GM21723 (cell line): Measurements from ENCODE around the gene ACOT6.
"Not testable (repeated sequence)": the region's sequence is repeated elsewhere in the genome, so short reads cannot be mapped to it uniquely, and the experiment has no call there.

Source experiments
- ATAC-seq: cut with Tn5 transposase; IDR thresholded peaks from one replicate; pipeline ENCODE4 v1.9.1; 2021; ENCODE audit warnings: mild to moderate bottlenecking, moderate library complexity; ENCODE audit not compliant: unreplicated experiment

ACOT6 gene

GRCh38 chr14:73612339-73613045, at the start of gene ACOT6:
ACOT6 (plus strand) TSS chr14:73612517; CDS start chr14:73612572, 55 bp downstream.
- peak; percentile 84 for ATAC-seq

GRCh38 chr14:73562696-73563095, 49.6 kb upstream of the ACOT6 start:
- ATAC-seq = not testable (repeated sequence)

- not testable (repeated sequence) for ATAC-seq
Observed at GRCh38 chr14:73566431-73566830, 45.9 kb upstream of the ACOT6 start.

GRCh38 chr14:73566935-73567334, 45.4 kb upstream of the ACOT6 start:
- ATAC-seq = not testable (repeated sequence)

- no peak for ATAC-seq
Observed at GRCh38 chr14:73567358-73567757, 45.0 kb upstream of the ACOT6 start.

GRCh38 chr14:73567951-73568885, 44.1 kb upstream of the ACOT6 start:
- ATAC-seq = no peak

- peak; percentile 6 for ATAC-seq
Observed at GRCh38 chr14:73568886-73569184, 43.5 kb upstream of the ACOT6 start.

GRCh38 chr14:73569185-73569958, 42.9 kb upstream of the ACOT6 start, which contains the start of gene ACOT2:
ACOT2 (plus strand) TSS chr14:73569213; CDS start chr14:73569241, 28 bp downstream.
- peak; percentile 62 for ATAC-seq

- ATAC-seq = not testable (repeated sequence)
Observed at GRCh38 chr14:73570913-73571312, 41.4 kb upstream of the ACOT6 start.

GRCh38 chr14:73573034-73573433, 39.3 kb upstream of the ACOT6 start:
- ATAC-seq = not testable (repeated sequence)

GRCh38 chr14:73573740-73574139, 38.6 kb upstream of the ACOT6 start:
- ATAC-seq = not testable (repeated sequence)

GRCh38 chr14:73574251-73574650, 38.1 kb upstream of the ACOT6 start:
- ATAC-seq = not testable (repeated sequence)

GRCh38 chr14:73576391-73576790, 35.9 kb upstream of the ACOT6 start:
- ATAC-seq = no peak

GRCh38 chr14:73577214-73577613, 35.1 kb upstream of the ACOT6 start:
- not testable (repeated sequence) for ATAC-seq

GRCh38 chr14:73582102-73582979, 30.0 kb upstream of the ACOT6 start:
- ATAC-seq = not testable (repeated sequence)

GRCh38 chr14:73588695-73589094, 23.6 kb upstream of the ACOT6 start:
- no peak for ATAC-seq

GRCh38 chr14:73589116-73589515, 23.2 kb upstream of the ACOT6 start:
- no peak for ATAC-seq

GRCh38 chr14:73590673-73591004, 21.7 kb upstream of the ACOT6 start:
- ATAC-seq = not testable (repeated sequence)

GRCh38 chr14:73591690-73592449, 20.4 kb upstream of the ACOT6 start, which contains the start of gene ACOT4:
ACOT4 (plus strand) TSS chr14:73591873; CDS start chr14:73591960, 87 bp downstream.
- peak; percentile 62 for ATAC-seq
